Measurements from ENCODE around the gene BTN3A1.
A peak's percentile ranks its signal among the peaks of the same experiment; 100 is the strongest.
"Not testable (repeated sequence)": the region's sequence is repeated elsewhere in the genome, so short reads cannot be mapped to it uniquely, and the experiment has no call there.

Gene BTN3A1

GRCh38 chr6:26440977-26441358 is 38.9 kb downstream of the BTN3A1 start:
- no peak for DNase-seq (ENCODE audit: low read depth in 2 of 2)

- no peak for DNase-seq (ENCODE audit: low read depth in 2 of 2)
These were observed 39.9 kb downstream of the BTN3A1 start for GRCh38 chr6:26441977-26442376.

- DNase-seq (ENCODE audit: low read depth in 2 of 2) = no peak
These were observed 44.0 kb downstream of the BTN3A1 start for GRCh38 chr6:26445934-26446667.

GRCh38 chr6:26447257-26447656 is 45.2 kb downstream of the BTN3A1 start:
- DNase-seq (ENCODE audit: low read depth in 2 of 2) = no peak

GRCh38 chr6:26450240-26450639 is 48.2 kb downstream of the BTN3A1 start:
- no peak for DNase-seq (ENCODE audit: low read depth in 2 of 2)

- no peak for DNase-seq (ENCODE audit: low read depth in 2 of 2)
These were observed 50.7 kb downstream of the BTN3A1 start for GRCh38 chr6:26452631-26453235.

- no peak for DNase-seq (ENCODE audit: low read depth in 2 of 2)
These were observed 52.6 kb downstream of the BTN3A1 start for GRCh38 chr6:26454631-26455030.

GRCh38 chr6:26455357-26455970 is 53.4 kb downstream of the BTN3A1 start:
- DNase-seq (ENCODE audit: low read depth in 2 of 2) = no peak

GRCh38 chr6:26457264-26457805 is 55.3 kb downstream of the BTN3A1 start:
- DNase-seq (ENCODE audit: low read depth in 2 of 2) = no peak

GRCh38 chr6:26457806-26458688 is 56.0 kb downstream of the BTN3A1 start, which contains the start of gene BTN2A1:
BTN2A1 (plus strand) TSS chr6:26457955; CDS start chr6:26458637, 682 bp downstream.
- DNase-seq (ENCODE audit: low read depth in 2 of 2) = peak; percentile 84 to 85

- DNase-seq (ENCODE audit: low read depth in 2 of 2) = no peak
These were observed 57.1 kb downstream of the BTN3A1 start for GRCh38 chr6:26459023-26459810.

GRCh38 chr6:26461353-26461752 is 59.3 kb downstream of the BTN3A1 start:
- not testable (repeated sequence) for DNase-seq (ENCODE audit: low read depth in 2 of 2)

GRCh38 chr6:26464014-26464413 is 61.9 kb downstream of the BTN3A1 start:
- DNase-seq (ENCODE audit: low read depth in 2 of 2) = no peak

GRCh38 chr6:26464416-26465131 is 62.5 kb downstream of the BTN3A1 start:
- no peak for DNase-seq (ENCODE audit: low read depth in 2 of 2)
